ENCODE results near the gene ZSWIM4.

The ZSWIM4 gene

GRCh38 chr19:13825489-13826441 lies 30.5 kb downstream of the ZSWIM4 start:
- TF ChIP-seq OSR1 (CRISPR knock-in tag; IDR thresholded peaks at IDR 0.05) (no peak), ZNF8 (CRISPR knock-in tag; IDR thresholded peaks at IDR 0.05) (no peak)
- ATAC-seq: peak; percentile 3; the same call in 2 of the 3 replicates

DNA sequence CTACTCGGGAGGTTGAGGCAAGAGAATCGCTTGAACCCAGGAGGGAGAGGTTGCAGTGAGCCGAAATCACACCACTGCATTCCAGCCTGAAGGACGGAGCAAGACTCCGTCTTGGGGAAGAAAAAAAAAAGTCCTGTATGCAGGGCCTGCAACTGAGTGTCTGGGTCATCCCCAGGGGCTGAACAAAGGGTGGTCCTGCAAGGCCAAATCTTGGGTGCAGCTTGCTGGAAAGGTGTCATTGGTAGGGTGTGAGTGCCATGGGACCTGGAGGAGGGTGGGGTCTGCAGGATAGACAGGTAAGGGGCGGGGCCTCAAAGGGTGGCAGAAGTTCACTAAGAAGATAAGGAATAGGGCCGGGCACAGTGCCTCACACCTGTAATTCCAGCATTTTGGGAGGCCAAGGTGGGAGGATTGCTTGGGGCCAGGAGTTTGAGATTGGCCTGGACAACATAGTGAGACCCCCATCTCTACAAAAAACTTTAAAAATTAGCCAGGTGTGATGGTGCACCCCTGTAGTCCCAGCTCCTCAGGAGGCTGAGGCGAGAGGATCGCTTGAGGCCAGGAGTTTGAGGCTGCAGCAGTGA lies 31.5 kb downstream of the ZSWIM4 start:
- TF ChIP-seq TSHZ2 (CRISPR knock-in tag; IDR thresholded peaks at IDR 0.05) (no peak), CSRNP3 (CRISPR knock-in tag; IDR thresholded peaks at IDR 0.05) (no peak), ESRRG (CRISPR knock-in tag; IDR thresholded peaks at IDR 0.05) (no peak), BACH2 (CRISPR knock-in tag; IDR thresholded peaks at IDR 0.05; ENCODE audit: borderline replicate concordance) (no peak), ZFP3 (CRISPR knock-in tag; IDR thresholded peaks at IDR 0.05) (no peak), CSDC2 (CRISPR knock-in tag; IDR thresholded peaks at IDR 0.05) (no peak), CREB5 (CRISPR knock-in tag; IDR thresholded peaks at IDR 0.05; ENCODE audit: low read depth) (no peak), GLIS3 (CRISPR knock-in tag; IDR thresholded peaks at IDR 0.05) (no peak), ISL1 (CRISPR knock-in tag; IDR thresholded peaks at IDR 0.05) (no peak), PPARA (CRISPR knock-in tag; IDR thresholded peaks at IDR 0.05; ENCODE audit: borderline replicate concordance) (no peak), POU6F1 (CRISPR knock-in tag; IDR thresholded peaks at IDR 0.05; ENCODE audit: borderline replicate concordance, low read depth) (no peak), ZC3H10 (CRISPR knock-in tag; IDR thresholded peaks at IDR 0.05) (no peak), ZFP30 (CRISPR knock-in tag; IDR thresholded peaks at IDR 0.05) (no peak), ZNF70 (CRISPR knock-in tag; IDR thresholded peaks at IDR 0.05) (no peak), ZNF8 (CRISPR knock-in tag; IDR thresholded peaks at IDR 0.05) (no peak)
- TF ChIP-seq, protein P1, sequence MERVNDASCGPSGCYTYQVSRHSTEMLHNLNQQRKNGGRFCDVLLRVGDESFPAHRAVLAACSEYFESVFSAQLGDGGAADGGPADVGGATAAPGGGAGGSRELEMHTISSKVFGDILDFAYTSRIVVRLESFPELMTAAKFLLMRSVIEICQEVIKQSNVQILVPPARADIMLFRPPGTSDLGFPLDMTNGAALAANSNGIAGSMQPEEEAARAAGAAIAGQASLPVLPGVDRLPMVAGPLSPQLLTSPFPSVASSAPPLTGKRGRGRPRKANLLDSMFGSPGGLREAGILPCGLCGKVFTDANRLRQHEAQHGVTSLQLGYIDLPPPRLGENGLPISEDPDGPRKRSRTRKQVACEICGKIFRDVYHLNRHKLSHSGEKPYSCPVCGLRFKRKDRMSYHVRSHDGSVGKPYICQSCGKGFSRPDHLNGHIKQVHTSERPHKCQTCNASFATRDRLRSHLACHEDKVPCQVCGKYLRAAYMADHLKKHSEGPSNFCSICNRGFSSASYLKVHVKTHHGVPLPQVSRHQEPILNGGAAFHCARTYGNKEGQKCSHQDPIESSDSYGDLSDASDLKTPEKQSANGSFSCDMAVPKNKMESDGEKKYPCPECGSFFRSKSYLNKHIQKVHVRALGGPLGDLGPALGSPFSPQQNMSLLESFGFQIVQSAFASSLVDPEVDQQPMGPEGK (CRISPR knock-in tag; IDR thresholded peaks at IDR 0.05; ENCODE audit: borderline replicate concordance): no peak
- no peak for ATAC-seq

- no peak for ATAC-seq
These were observed 32.4 kb downstream of the ZSWIM4 start for GRCh38 chr19:13827656-13828055.

More at GRCh38 chr19:13827656-13828055, 32.4 kb downstream of the ZSWIM4 start:
- TF ChIP-seq GLIS3 (CRISPR knock-in tag; IDR thresholded peaks at IDR 0.05) (no peak), CSDC2 (CRISPR knock-in tag; IDR thresholded peaks at IDR 0.05) (no peak), ESRRG (CRISPR knock-in tag; IDR thresholded peaks at IDR 0.05) (no peak), ZNF8 (CRISPR knock-in tag; IDR thresholded peaks at IDR 0.05) (no peak), ZNF70 (CRISPR knock-in tag; IDR thresholded peaks at IDR 0.05) (no peak), TCF4 (CRISPR knock-in tag; IDR thresholded peaks at IDR 0.05; ENCODE audit: borderline replicate concordance) (no peak), TOX (CRISPR knock-in tag; IDR thresholded peaks at IDR 0.05; ENCODE audit: borderline replicate concordance) (no peak), RARB (CRISPR knock-in tag; IDR thresholded peaks at IDR 0.05) (no peak), CREB5 (CRISPR knock-in tag; IDR thresholded peaks at IDR 0.05; ENCODE audit: low read depth) (no peak), ARNTL (CRISPR knock-in tag; IDR thresholded peaks at IDR 0.05; ENCODE audit: borderline replicate concordance, low read depth) (no peak)
- TF ChIP-seq, protein P1 (CRISPR knock-in tag; IDR thresholded peaks at IDR 0.05; ENCODE audit: borderline replicate concordance): no peak

Measured in SK-N-SH treated with all-trans-retinoic acid at 6 μM for 48 hours (cell line).